Amniotic stem cell (primary cell): ENCODE data around the gene VWA5B1.

Source experiments
- DNase-seq: peaks from one replicate; lab custom pipeline; 2025; lab: John Stamatoyannopoulos, UW

The VWA5B1 gene

DNA sequence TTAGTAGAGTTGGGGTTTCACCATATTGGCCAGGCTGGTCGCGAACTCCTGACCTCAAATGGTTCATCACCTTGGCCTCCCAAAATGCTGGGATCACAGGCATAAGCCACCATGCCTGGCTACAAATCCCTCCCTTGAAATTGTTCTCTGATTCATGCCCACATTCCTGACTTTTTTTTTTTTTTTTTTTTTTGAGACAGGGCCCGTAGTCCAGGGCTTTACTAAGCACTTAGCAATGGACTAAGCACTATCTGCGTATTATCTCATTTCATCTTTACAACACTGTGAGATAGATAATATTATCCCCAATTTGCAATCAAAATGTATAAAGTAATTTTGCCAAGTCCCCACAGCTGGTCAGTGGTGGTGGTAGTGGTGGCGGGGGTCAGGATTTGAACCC, 58.9 kb downstream of the VWA5B1 start:
- DNase-seq = no peak

DNA sequence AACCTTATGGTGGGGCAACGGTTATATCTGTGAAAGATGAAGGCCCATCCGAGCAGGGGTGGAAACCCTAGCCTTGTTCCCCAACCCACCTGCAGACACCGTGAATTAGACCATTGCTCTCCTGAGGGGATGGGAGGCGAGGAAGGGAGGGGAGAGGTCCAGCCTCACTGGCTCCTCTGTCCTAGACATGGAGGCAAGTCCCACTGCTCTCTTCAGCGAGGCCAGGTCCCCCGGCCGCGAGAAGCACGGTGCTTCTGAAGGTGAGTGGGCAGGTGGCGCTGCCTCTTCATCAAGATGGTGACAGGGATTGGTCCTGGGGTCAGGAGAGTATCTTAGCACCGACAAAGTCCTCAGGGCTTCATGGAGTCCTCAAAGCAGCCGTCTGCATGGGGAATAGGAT, 59.3 kb downstream of the VWA5B1 start:
- no peak for DNase-seq

DNA sequence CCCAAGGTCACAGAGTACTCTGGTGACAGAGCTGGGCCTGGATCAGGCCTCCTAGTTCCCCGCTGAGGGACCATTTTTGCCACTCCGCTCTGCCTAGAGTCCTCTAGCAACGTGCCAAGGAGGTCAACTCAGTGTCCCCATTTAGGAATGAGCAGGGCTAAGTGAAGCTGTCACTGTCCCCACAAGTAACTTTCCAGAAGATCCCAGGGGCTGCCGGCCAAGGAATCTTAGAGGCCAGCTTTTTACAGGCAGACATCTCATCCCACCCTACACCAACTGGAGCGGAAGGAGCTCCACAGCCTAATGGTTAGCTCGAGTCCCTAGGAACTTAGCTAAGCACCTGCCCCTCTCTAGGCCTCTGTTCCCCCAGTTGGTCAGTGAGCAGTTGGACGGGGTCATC, 59.7 kb downstream of the VWA5B1 start:
- no peak for DNase-seq

DNA sequence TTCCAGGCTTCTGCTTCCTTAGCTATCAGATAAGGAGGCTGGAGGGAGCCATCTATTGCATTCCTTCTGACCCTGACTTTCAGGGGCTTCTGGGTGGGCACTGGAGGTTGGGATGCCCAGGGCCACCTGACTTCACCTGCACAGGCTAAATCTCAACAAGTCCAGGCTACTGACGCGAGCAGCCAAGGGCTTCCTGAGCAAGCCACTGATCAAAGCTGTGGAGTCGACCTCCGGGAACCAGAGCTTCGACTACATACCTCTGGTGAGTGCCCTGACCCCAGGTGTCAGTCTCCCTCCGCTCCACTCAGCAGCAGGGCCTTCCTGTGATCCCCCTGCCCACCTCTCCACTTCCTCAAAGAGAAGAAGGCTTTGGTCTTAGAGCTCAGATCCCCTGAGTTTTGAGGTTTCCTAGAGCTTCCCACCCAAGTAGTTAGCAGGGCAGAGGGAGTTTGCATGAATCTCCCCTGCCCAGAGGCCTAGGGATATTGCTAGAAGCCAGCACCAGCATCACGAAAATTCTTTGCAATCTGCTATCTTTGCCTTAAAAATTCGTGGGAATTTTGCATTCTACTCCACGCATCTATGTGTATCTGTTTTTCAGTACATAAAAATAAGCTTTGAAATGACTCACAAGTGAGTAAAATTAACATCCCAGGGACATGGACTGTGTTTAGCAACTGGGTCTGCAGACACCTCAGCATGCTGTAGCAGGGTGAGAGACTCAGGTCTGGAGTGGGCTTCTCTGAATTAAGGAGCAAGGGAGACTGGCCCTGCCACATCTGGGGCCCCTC, 61.4 kb downstream of the VWA5B1 start:
- no peak for DNase-seq

- DNase-seq = no peak
These were observed 63.2 kb downstream of the VWA5B1 start for GRCh38 chr1:20353836-20354235.

- DNase-seq = no peak
These were observed 63.9 kb downstream of the VWA5B1 start for GRCh38 chr1:20354610-20355009.

DNA sequence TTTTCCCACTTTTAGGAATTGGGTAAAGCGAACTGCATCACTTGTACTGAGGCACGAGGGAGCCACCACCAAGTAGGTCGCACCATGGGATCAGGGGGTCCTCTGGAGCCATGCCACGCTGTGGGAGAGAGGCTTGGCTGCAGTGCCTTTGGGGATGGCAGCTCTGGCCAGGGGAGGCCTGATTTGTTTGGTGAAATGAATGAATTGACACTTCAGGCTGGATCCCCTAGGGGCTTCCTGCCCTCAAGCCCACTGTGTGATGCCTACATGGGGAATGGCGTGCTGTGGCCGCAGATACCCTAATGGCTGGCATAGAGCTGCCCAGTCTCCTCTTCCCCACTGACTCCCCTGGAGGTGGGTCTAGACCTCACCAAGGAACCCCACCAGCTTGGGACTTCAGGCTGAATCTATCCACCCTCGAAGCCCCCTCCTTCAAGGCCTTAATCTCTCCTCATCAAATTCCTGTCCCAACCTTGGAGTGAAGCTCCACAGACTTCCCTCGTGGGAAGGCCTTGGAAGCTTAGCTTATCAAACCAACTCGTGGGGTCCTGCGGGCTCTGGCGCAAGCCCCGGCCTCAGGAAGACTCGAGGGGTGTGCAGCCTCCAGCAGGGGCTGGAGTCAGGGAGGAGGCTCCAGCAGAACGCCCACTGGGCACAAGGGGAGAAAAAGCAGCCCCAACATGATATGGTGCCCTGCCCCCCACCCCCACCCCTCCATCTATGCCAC, 64.6 kb downstream of the VWA5B1 start:
- no peak for DNase-seq

GRCh38 chr1:20355828-20356735, 65.4 kb downstream of the VWA5B1 start:
- DNase-seq = no peak

DNA sequence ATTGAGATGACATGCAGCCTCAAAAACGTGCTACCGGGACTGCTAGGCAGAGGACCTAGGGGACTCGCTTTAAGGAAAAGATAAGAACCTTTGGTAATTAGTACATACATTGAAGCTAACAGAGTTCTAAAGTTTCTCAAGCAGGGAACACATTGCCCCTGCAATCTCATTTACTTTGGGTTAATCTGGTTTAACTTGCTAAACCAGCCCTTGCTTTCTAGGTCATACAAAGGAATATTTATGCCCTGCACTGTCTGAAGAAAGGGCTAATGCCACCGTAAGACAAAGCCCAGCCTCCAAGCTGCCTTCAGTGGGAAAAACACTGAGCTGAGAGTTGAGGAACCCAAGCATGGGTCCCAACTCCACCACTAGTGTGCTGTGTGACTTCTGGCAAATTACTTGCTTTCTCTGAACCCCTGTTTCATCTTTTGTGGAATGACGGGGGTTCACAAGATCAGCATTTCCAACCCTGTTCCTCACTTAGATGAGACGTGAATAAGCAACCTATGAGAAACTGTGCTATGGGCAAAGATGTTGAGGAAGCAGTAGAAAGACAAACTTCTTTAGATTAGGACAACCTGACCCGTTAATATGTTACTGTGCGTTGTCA, 66.3 kb downstream of the VWA5B1 start:
- DNase-seq = no peak

DNA sequence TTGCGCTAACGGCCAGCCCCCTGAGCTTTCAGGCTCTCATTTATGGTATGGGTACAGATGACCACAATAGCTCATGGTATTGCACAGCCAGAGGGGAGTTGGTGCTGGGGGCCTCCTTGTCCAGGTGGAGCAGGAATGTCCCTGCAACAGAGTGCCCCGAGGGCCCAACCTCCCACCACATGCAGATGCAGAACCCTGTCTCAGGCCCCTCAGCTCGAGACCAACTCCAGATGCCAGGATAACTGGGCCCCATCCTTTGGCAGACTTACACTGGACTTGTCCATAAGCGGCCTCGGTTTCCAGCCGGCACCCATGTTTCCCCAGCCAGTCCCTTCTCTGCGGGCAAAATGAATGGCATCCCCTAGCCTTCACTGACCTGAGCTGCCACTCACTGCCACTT, 67.1 kb downstream of the VWA5B1 start:
- no peak for DNase-seq

DNA sequence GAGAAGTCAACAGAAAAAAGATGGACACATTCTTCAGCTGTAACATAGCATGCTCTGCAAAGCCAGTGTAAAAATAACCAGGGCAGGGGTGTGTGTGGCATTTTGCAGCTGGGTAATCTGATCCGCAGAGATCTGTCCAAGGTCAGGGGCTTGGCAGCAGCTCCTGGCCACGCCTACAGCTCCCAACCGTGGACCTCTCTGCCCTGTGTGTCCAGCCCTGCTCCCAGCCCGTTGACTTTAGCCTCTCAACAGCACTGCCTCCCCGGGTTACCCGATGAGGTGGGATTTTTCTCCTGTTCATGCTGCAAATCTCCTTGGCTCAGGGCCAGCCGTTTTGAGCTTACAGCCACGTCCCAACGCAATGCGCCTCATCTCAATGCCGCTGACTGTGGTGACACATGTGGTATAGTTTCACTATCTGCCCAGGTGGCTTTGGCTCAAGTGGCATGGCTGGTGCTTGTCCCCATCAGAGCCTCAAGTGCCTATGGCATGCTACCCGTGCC, 68.1 kb downstream of the VWA5B1 start:
- DNase-seq = no peak

GRCh38 chr1:20359451-20360330, 69.0 kb downstream of the VWA5B1 start:
- no peak for DNase-seq

DNA sequence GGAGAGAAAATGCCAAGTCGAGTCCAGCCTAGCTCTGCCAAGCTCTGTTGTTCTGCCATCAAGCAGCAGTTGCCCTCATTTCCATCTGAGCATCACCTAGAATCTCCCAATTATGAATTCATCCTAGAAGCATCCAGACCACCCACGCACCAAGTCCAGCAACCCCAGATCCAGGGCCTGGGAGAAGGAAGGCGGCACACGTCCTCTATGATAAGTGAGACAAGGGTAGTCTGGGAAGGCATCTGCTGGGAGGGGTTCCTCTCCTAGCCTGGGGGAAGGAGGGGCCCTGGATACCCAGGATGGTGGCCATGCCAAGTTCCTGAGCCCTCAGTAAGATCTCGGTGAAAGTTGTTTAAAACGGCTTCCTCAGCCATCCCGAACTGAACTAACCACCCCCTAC, 70.7 kb downstream of the VWA5B1 start:
- DNase-seq = no peak

- no peak for DNase-seq
These were observed 71.2 kb downstream of the VWA5B1 start for GRCh38 chr1:20361805-20362381.

- no peak for DNase-seq
These were observed 72.2 kb downstream of the VWA5B1 start for GRCh38 chr1:20362856-20363255.

GRCh38 chr1:20365421-20366055, 74.9 kb downstream of the VWA5B1 start:
- no peak for DNase-seq

- DNase-seq = no peak
These were observed 75.4 kb downstream of the VWA5B1 start for GRCh38 chr1:20366056-20366462.

- no peak for DNase-seq
These were observed 75.9 kb downstream of the VWA5B1 start for GRCh38 chr1:20366463-20367115.

GRCh38 chr1:20367116-20367585, 76.5 kb downstream of the VWA5B1 start:
- DNase-seq = no peak
